HCT116 (cell line): ENCODE data around the gene GPR37L1. TPM values are rescaled to one million over a fixed set of nuclear protein-coding genes. Genes with fewer than 3 reads are reported as not detected.
"Not testable (repeated sequence)": the region's sequence is repeated elsewhere in the genome, so short reads cannot be mapped to it uniquely, and the experiment has no call there.

ENCODE experiments used
- ATAC-seq: fragments of 200-7000 bp; cut with Tn5 transposase; 2 replicates; pipeline ENCODE4 v1.9.1; 2020; ENCODE audit warnings: mild to moderate bottlenecking, moderate library complexity
- BruUV-seq: library from RNA; stranded (reverse); fragments of 400-500 nt; replicated peaks from 2 replicates; lab custom pipeline; 2021; lab: Mats Ljungman, UMichigan
- CTCF ChIA-PET: fragments of 300-600 bp; sonication (Branson Sonifier 250); formaldehyde crosslinking; loops from one replicate; lab custom pipeline; 2021; ENCODE audit warnings: antibody characterized with exemption; lab: Charles Lee
- POLR2A ChIA-PET: fragments of 300-600, 350-600 bp; sonication (Branson Sonifier 250); formaldehyde crosslinking; loops from one replicate; lab custom pipeline; 2021; ENCODE audit warnings: antibody characterized with exemption; lab: Charles Lee
- RAD21 ChIA-PET, 2 experiments: fragments of 300-600 bp; sonication (Branson Sonifier 250); formaldehyde crosslinking; loops; one replicate each; lab custom pipeline; 2023; ENCODE audit warnings: low total read pairs in 2 of 2; ENCODE audit not compliant: uncharacterized antibody in 2 of 2, unreplicated experiment in 2 of 2, low non-redundant PET in 1 of 2; lab: Charles Lee
- DNase-seq: peaks from one replicate; pipeline ENCODE4 v3.0.0-alpha.2; 2010; ENCODE audit warnings: low read depth, low spot score
- H2AFZ ChIP-seq: fragments of 200-600 bp; shearing (Covaris generic), sonication (generic); 2 replicates; pipeline ENCODE4 v1.6.1; 2017; ENCODE audit warnings: low read depth, mixed run types, mixed read lengths, antibody characterized with exemption, low read length; ENCODE audit not compliant: poor library complexity, severe bottlenecking
- H3K27ac ChIP-seq: 2 replicates; pipeline ENCODE4 v1.5.1; 2012; ENCODE audit warnings: low read depth, low read length
- H3K27me3 ChIP-seq: fragments of 200-600 bp; sonication (generic); 2 replicates; pipeline ENCODE4 v1.6.1; 2016; ENCODE audit warnings: mixed run types, low read length, mixed read lengths; ENCODE audit not compliant: insufficient read depth
- H3K36me3 ChIP-seq, 2 experiments: fragments of 200-500 bp in 1 of 2; fragments of 200-600 bp in 1 of 2; sonication (Bioruptor generic) in 1 of 2; sonication (generic) in 1 of 2; 2 replicates each; pipeline versions ENCODE4 v1.5.1 to v1.6.1; 2014 to 2016; ENCODE audit warnings: low read length in 2 of 2, inconsistent platforms in 1 of 2, mixed read lengths in 1 of 2, mixed run types in 1 of 2; ENCODE audit not compliant: insufficient read depth in 2 of 2, control insufficient read depth in 1 of 2
- H3K4me1 ChIP-seq, 2 experiments: fragments of 200-600 bp in 1 of 2; sonication (generic) in 1 of 2; 2 replicates each; pipeline versions ENCODE4 v1.5.1 to v1.6.1; 2012 to 2017; ENCODE audit warnings: low read length in 2 of 2, inconsistent platforms in 1 of 2, mild to moderate bottlenecking in 1 of 2, mixed read lengths in 1 of 2, mixed run types in 1 of 2, moderate library complexity in 1 of 2; ENCODE audit not compliant: insufficient read depth in 2 of 2, control insufficient read depth in 1 of 2
- H3K4me2 ChIP-seq: fragments of 200-600 bp; sonication (generic); 2 replicates; pipeline ENCODE4 v1.6.1; 2017; ENCODE audit warnings: mixed run types, low read length, mixed read lengths
- H3K4me3 ChIP-seq, 2 experiments: fragments of 200-600 bp in 1 of 2; sonication (generic) in 1 of 2; replicated peaks in 1 of 2; 2 replicates each; pipeline ENCODE4 v1.5.1; 2011 to 2016; ENCODE audit warnings: low read length in 2 of 2, control low read depth in 1 of 2, low read depth in 1 of 2, mild to moderate bottlenecking in 1 of 2, mixed read lengths in 1 of 2, mixed run types in 1 of 2
- H3K79me2 ChIP-seq: fragments of 200-600 bp; sonication (generic); 2 replicates; pipeline ENCODE4 v1.6.1; 2017; ENCODE audit warnings: mild to moderate bottlenecking, mixed run types, low read length, moderate library complexity, mixed read lengths; ENCODE audit not compliant: insufficient read depth
- H3K9ac ChIP-seq: fragments of 200-600 bp; sonication (generic); 2 replicates; pipeline ENCODE4 v1.6.1; 2016; ENCODE audit warnings: low read length, mixed read lengths
- H3K9me2 ChIP-seq: fragments of 200-600 bp; sonication (generic), shearing (Covaris generic); 2 replicates; pipeline ENCODE4 v1.6.1; 2017; ENCODE audit warnings: mixed run types, mild to moderate bottlenecking, moderate library complexity; ENCODE audit not compliant: insufficient read depth
- H3K9me3 ChIP-seq, 2 experiments: fragments of 200-500 bp in 1 of 2; fragments of 200-600 bp in 1 of 2; sonication (Bioruptor generic) in 1 of 2; sonication (generic) in 1 of 2; 2 replicates each; pipeline ENCODE4 v1.6.1; 2014 to 2017; ENCODE audit warnings: low read length in 2 of 2, mixed read lengths in 2 of 2, inconsistent platforms in 1 of 2, low read depth in 1 of 2, mild to moderate bottlenecking in 1 of 2, mixed run types in 1 of 2, moderate library complexity in 1 of 2; ENCODE audit not compliant: control insufficient read depth in 1 of 2, insufficient read depth in 1 of 2
- H4K20me1 ChIP-seq: fragments of 200-600 bp; sonication (generic), shearing (Covaris generic); 2 replicates; pipeline ENCODE4 v1.6.1; 2017; ENCODE audit warnings: mixed run types, mild to moderate bottlenecking, moderate library complexity; ENCODE audit not compliant: insufficient read depth
- CBX3 ChIP-seq: IDR thresholded peaks from 2 replicates; pipeline ENCODE4 v1.6.1; 2012; ENCODE audit warnings: low read depth
- CEBPB ChIP-seq: IDR thresholded peaks from 2 replicates; pipeline ENCODE4 v1.6.1; 2012; ENCODE audit warnings: low read depth
- ELF1 ChIP-seq: IDR thresholded peaks from 2 replicates; pipeline ENCODE4 v1.6.1; 2012; ENCODE audit warnings: low read depth, borderline replicate concordance
- EZH2 ChIP-seq: fragments of 200-600 bp; sonication (generic); IDR thresholded peaks from 2 replicates; pipeline ENCODE4 v1.6.1; 2017; ENCODE audit warnings: antibody characterized with exemption, mixed run types
- EZH2phosphoT487 ChIP-seq: fragments of 200-600 bp; IDR thresholded peaks from 2 replicates; pipeline ENCODE4 v1.6.1; 2018; ENCODE audit warnings: antibody characterized with exemption, borderline replicate concordance
- MAX ChIP-seq: IDR thresholded peaks from 2 replicates; pipeline ENCODE4 v1.6.1; 2012
- SP1 ChIP-seq: IDR thresholded peaks from 2 replicates; pipeline ENCODE4 v1.6.1; 2012; ENCODE audit warnings: low read depth
- ZFX ChIP-seq: fragments of 450-650 bp; IDR thresholded peaks from 2 replicates; pipeline ENCODE4 v1.6.1; 2017
- intact Hi-C: fragments of 100-400 bp; cut with micrococcal nuclease; formaldehyde crosslinking; loops from 2 replicates; pipeline ENCODE4 v1.10.0; 2022
- total RNA-seq: library from RNA; stranded (reverse); gene quantifications from one replicate; pipeline ENCODE4 v1.2.1, GENCODE V29; 2021; ENCODE audit not compliant: unreplicated experiment

The GPR37L1 gene
- total RNA-seq, 1 experiment from 2014 or later, result 0.10 TPM

GRCh38 chr1:202165267-202165941 is 42.7 kb downstream of the GPR37L1 start:
- Histone ChIP-seq H3K27ac (no peak overlapping the region), H2AFZ (no peak overlapping the region), H3K4me3 (no peak overlapping the region), H3K9me3 (no peaks in the 10 kb centered on the region), H3K27me3 (no peaks in the 10 kb centered on the region), H3K9me2 (no peaks in the 10 kb centered on the region), H3K9ac (no peak overlapping the region), H3K79me2 (no peaks in the 10 kb centered on the region), H3K4me1 (peaks cover 5% of the 10 kb centered on the region in 2 experiments; a peak in 3 of 4 replicates), H3K36me3 (no peaks in the 10 kb centered on the region), H3K4me2 (no peak overlapping the region), H4K20me1 (no peaks in the 10 kb centered on the region)
- CTCF ChIA-PET, result no interaction called here
- no TSS peak for BruUV-seq
- intact Hi-C loops, result no loop called here
- RAD21 ChIA-PET, result no interaction called here
- ATAC-seq, result no peak
- POLR2A ChIA-PET, result no interaction called here
- DNase-seq, result no peak
- TF ChIP-seq ZFX, result no peak
- TF ChIP-seq CEBPB, result no peak
- no peak for TF ChIP-seq EZH2phosphoT487
- TF ChIP-seq SP1, result no peak
- TF ChIP-seq ELF1, result no peak
- no peak for TF ChIP-seq CBX3
- no peak for TF ChIP-seq MAX
- no peak for TF ChIP-seq EZH2

GRCh38 chr1:202165942-202166843 is 43.5 kb downstream of the GPR37L1 start:
- H4K20me1 ChIP-seq, result no peaks in the 10 kb centered on the region
- RAD21 ChIA-PET, result no interaction called here
- H3K4me1 ChIP-seq, result no peaks in the 10 kb centered on the region
- no peaks in the 10 kb centered on the region for H3K9me3 ChIP-seq
- H3K36me3 ChIP-seq, result no peaks in the 10 kb centered on the region
- H3K4me2 ChIP-seq, result no peak overlapping the region
- CTCF ChIA-PET, result no interaction called here
- H3K79me2 ChIP-seq, result no peaks in the 10 kb centered on the region
- no peaks in the 10 kb centered on the region for H3K9me2 ChIP-seq
- BruUV-seq, result no TSS peak
- no peak for TF ChIP-seq ELF1
- DNase-seq (no peak), ATAC-seq (no peak)
- no peak overlapping the region for H3K27ac ChIP-seq
- H3K4me3 ChIP-seq, result no peak overlapping the region
- no peaks in the 10 kb centered on the region for H3K27me3 ChIP-seq
- H3K9ac ChIP-seq, result no peak overlapping the region
- POLR2A ChIA-PET, result no interaction called here
- H2AFZ ChIP-seq, result no peak overlapping the region
- intact Hi-C loops, result no loop called here

- POLR2A ChIA-PET, RAD21 ChIA-PET, H3K27me3 ChIP-seq, intact Hi-C loops, H3K27ac ChIP-seq, H3K9me2 ChIP-seq, H3K4me2 ChIP-seq, H2AFZ ChIP-seq, ATAC-seq, BruUV-seq, H3K9ac ChIP-seq, H3K79me2 ChIP-seq, DNase-seq, H4K20me1 ChIP-seq, CTCF ChIA-PET, H3K36me3 ChIP-seq, H3K9me3 ChIP-seq, H3K4me1 ChIP-seq, H3K4me3 ChIP-seq: not testable (repeated sequence)
Observed at GRCh38 chr1:202167054-202167453, 44.3 kb downstream of the GPR37L1 start.
